Adrenal gland (tissue), 5 donors: ENCODE measurements around the gene FBLIM1.
"Not testable (repeated sequence)": the region's sequence is repeated elsewhere in the genome, so short reads cannot be mapped to it uniquely, and the experiment has no call there.

Experiments used
- POLR2A ChIP-seq, 2 donors: fragments of 450-650 bp; IDR thresholded peaks; one replicate each; pipeline ENCODE4 v1.6.1; 2017; ENCODE audit warnings: antibody characterized with exemption in 2 of 2, mild to moderate bottlenecking in 2 of 2, moderate library complexity in 1 of 2
- TF ChIP-seq, protein P1 (sequence below), 6 experiments: fragments of 450-650 bp in 4 of 6; fragments of 200-600 bp in 2 of 6; sonication (generic) in 1 of 6; IDR thresholded peaks; 1 replicate in 5 of 6; 2 replicates in 1 of 6; pipeline versions ENCODE4 v1.5.1 to v1.8.0; 2016 to 2021; ENCODE audit warnings: antibody characterized with exemption in 6 of 6, mild to moderate bottlenecking in 2 of 6, moderate library complexity in 1 of 6
- donor health status: DM: no; HTN: no; CAD: no.

- TF ChIP-seq, protein P1, sequence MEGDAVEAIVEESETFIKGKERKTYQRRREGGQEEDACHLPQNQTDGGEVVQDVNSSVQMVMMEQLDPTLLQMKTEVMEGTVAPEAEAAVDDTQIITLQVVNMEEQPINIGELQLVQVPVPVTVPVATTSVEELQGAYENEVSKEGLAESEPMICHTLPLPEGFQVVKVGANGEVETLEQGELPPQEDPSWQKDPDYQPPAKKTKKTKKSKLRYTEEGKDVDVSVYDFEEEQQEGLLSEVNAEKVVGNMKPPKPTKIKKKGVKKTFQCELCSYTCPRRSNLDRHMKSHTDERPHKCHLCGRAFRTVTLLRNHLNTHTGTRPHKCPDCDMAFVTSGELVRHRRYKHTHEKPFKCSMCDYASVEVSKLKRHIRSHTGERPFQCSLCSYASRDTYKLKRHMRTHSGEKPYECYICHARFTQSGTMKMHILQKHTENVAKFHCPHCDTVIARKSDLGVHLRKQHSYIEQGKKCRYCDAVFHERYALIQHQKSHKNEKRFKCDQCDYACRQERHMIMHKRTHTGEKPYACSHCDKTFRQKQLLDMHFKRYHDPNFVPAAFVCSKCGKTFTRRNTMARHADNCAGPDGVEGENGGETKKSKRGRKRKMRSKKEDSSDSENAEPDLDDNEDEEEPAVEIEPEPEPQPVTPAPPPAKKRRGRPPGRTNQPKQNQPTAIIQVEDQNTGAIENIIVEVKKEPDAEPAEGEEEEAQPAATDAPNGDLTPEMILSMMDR (IDR thresholded peaks at IDR 0.05): not testable (repeated sequence)
- TF ChIP-seq POLR2A (IDR thresholded peaks at IDR 0.05): not testable (repeated sequence)
Measured at GRCh38 chr1:15828931-15829330, 70.3 kb downstream of the FBLIM1 start.
